ENCODE data around the gene RNF213.
"Not testable (repeated sequence)": the region's sequence is repeated elsewhere in the genome, so short reads cannot be mapped to it uniquely, and the experiment has no call there.

The RNF213 gene

GRCh38 chr17:80274331-80274730 lies 13.7 kb downstream of the RNF213 start:
- no peak for DNase-seq

GRCh38 chr17:80274871-80275449 lies 14.3 kb downstream of the RNF213 start:
- no peak for DNase-seq

GRCh38 chr17:80275857-80276256 lies 15.2 kb downstream of the RNF213 start:
- not testable (repeated sequence) for DNase-seq

- no peak for DNase-seq
These were observed 17.4 kb downstream of the RNF213 start for GRCh38 chr17:80277751-80278671.

- DNase-seq = no peak
These were observed 19.2 kb downstream of the RNF213 start for GRCh38 chr17:80279895-80280294.

GRCh38 chr17:80281516-80281915 lies 20.9 kb downstream of the RNF213 start:
- DNase-seq = no peak

GRCh38 chr17:80283116-80283852 lies 22.6 kb downstream of the RNF213 start:
- DNase-seq = no peak

- DNase-seq = no peak
These were observed 24.0 kb downstream of the RNF213 start for GRCh38 chr17:80284631-80285030.

- DNase-seq = no peak
These were observed 24.7 kb downstream of the RNF213 start for GRCh38 chr17:80285237-80285920.

- no peak for DNase-seq
These were observed 25.9 kb downstream of the RNF213 start for GRCh38 chr17:80286638-80286960.

GRCh38 chr17:80287038-80287437 lies 26.4 kb downstream of the RNF213 start:
- no peak for DNase-seq

- no peak for DNase-seq
These were observed 27.3 kb downstream of the RNF213 start for GRCh38 chr17:80287806-80288567.

GRCh38 chr17:80289616-80290015 lies 29.0 kb downstream of the RNF213 start:
- no peak for DNase-seq

- DNase-seq = no peak
These were observed 29.5 kb downstream of the RNF213 start for GRCh38 chr17:80290156-80290555.

GRCh38 chr17:80291260-80291659 lies 30.6 kb downstream of the RNF213 start:
- DNase-seq = no peak

GRCh38 chr17:80291691-80292487 lies 31.2 kb downstream of the RNF213 start:
- DNase-seq = no peak

GRCh38 chr17:80292521-80292971 lies 31.9 kb downstream of the RNF213 start:
- no peak for DNase-seq

- DNase-seq = no peak
These were observed 33.6 kb downstream of the RNF213 start for GRCh38 chr17:80294210-80294609.

- no peak for DNase-seq
These were observed 34.0 kb downstream of the RNF213 start for GRCh38 chr17:80294653-80295052.

- DNase-seq = no peak
These were observed 34.5 kb downstream of the RNF213 start for GRCh38 chr17:80295146-80295545.

- no peak for DNase-seq
These were observed 34.9 kb downstream of the RNF213 start for GRCh38 chr17:80295559-80295958.
